NCI-H2196 treated with DMSO at 0.1 percent for 48 hours (cell line): ENCODE results near the gene TRANK1.
"Not testable (repeated sequence)": the region's sequence is repeated elsewhere in the genome, so short reads cannot be mapped to it uniquely, and the experiment has no call there.

ENCODE experiments used
- DNase-seq: peaks from one replicate; lab custom pipeline; 2025; ENCODE audit not compliant: unreplicated experiment; lab: John Stamatoyannopoulos, UW

TRANK1 gene

DNA sequence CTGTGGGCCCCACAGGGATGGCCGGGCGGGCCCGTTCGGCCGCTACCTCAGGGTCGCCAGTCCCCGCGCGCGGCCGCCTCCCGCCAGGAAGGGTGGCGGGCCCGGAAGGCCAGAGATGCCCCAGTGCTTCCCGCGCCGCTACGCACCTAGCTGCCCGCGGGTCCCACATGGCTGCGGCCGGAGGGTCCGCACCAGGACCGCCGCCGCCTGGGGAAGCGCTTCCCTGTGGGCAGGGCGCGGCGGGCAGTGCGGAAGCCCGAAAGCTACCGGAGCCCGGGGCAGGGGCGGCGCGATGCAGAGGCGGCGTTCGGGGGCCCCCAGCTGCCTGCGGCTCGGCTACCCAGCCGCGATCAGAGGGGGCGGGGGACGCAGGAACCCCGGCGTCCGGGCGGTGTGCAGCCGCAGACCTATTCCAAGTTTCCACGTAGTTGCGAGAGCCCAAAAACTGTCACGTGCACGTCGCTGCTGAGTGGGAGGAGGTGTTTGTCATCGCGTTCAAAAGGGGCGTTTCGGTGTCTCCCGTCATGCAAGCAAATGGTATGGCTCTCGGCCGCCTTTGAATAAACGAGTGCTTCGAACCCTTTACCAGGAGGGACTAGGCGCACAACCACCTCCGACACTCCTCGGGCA, at the start of gene TRANK1:
Gene TRANK1 (minus strand): TSS at position 414 of the 630 bp plus-strand sequence. CDS start 245 bp downstream, at position 169.
- peak; percentile 27 for DNase-seq

DNA sequence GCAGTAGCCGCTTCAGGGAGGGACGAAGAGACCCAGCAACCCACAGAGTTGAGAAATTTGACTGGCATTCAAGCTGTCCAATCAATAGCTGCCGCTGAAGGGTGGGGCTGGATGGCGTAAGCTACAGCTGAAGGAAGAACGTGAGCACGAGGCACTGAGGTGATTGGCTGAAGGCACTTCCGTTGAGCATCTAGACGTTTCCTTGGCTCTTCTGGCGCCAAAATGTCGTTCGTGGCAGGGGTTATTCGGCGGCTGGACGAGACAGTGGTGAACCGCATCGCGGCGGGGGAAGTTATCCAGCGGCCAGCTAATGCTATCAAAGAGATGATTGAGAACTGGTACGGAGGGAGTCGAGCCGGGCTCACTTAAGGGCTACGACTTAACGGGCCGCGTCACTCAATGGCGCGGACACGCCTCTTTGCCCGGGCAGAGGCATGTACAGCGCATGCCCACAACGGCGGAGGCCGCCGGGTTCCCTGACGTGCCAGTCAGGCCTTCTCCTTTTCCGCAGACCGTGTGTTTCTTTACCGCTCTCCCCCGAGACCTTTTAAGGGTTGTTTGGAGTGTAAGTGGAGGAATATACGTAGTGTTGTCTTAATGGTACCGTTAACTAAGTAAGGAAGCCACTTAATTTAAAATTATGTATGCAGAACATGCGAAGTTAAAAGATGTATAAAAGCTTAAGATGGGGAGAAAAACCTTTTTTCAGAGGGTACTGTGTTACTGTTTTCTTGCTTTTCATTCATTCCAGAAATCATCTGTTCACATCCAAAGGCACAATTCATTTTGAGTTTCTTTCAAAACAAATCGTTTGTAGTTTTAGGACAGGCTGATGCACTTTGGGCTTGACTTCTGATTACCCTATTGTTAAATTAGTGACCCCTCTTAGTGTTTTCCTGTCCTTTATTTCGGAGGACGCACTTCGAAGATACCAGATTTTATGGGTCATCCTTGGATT, 48.8 kb upstream of the TRANK1 start, which contains the start of gene MLH1:
Gene MLH1 (plus strand): TSS at position 193 of the 958 bp plus-strand sequence. CDS start 30 bp downstream, at position 223.
- DNase-seq, result no peak

DNA sequence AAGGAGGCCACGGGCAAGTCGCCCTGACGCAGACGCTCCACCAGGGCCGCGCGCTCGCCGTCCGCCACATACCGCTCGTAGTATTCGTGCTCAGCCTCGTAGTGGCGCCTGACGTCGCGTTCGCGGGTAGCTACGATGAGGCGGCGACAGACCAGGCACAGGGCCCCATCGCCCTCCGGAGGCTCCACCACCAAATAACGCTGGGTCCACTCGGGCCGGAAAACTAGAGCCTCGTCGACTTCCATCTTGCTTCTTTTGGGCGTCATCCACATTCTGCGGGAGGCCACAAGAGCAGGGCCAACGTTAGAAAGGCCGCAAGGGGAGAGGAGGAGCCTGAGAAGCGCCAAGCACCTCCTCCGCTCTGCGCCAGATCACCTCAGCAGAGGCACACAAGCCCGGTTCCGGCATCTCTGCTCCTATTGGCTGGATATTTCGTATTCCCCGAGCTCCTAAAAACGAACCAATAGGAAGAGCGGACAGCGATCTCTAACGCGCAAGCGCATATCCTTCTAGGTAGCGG, 48.0 kb upstream of the TRANK1 start, which contains the start of gene EPM2AIP1:
Gene EPM2AIP1 (minus strand): TSS at position 326 of the 520 bp plus-strand sequence. CDS start 54 bp downstream, at position 272.
- DNase-seq, result no peak

DNA sequence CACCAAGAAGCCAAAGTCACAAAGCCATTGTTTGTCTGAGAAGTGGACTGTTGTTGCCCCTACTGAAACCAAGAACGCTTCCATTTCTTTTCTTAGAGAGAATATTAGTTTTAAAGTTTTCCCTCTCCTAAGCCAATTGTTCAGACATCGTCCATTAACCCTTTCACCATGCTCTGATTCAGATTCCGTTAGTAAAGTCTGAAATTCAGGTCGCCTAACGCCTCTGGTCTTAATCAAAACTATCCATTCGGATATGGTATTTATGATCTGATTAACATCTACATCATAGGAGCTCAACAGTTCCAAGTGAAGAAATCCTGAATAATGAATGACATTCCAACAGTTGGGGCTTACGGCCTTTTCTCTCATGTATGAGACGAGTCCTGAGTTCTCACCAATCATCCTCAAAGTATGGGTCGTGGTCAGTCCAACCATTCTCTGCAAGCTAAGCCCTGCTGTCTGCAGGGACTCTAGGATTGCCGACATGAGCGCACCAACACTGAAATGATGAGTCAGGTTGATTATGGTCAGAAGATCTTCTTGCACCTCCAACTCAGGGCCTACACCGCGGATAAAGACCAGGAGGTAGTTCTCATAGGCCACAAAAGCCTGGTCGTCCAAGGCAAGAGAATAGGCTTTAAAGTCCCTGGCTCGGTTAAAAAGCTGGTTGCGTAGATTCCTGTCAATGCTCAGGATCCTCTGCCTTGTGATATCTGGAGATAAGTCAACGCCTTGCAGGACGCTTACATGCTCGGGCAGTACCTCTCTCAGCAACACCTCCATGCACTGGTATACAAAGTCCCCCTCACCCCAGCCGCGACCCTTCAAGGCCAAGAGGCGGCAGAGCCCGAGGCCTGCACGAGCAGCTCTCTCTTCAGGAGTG, 47.3 kb upstream of the TRANK1 start:
- no peak for DNase-seq

DNA sequence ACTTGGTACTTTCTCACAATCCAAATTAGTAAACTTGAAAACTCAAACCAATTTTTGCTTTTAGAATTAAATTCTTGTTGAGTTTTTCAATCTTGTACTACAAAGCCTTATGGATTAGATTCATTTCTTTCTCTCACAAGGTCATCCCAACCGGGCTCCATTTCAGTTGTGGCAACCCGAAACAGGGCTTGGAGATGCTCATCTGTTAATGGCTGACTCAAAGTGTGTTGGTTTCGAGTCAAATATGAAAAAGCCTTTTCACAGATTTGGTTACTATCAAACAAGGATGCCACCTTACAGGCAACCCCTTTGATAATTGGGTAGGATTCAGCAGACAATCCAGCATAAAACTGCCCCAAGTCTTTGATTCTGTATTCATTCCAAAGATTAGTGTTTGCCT, 46.3 kb upstream of the TRANK1 start:
- no peak for DNase-seq

DNA sequence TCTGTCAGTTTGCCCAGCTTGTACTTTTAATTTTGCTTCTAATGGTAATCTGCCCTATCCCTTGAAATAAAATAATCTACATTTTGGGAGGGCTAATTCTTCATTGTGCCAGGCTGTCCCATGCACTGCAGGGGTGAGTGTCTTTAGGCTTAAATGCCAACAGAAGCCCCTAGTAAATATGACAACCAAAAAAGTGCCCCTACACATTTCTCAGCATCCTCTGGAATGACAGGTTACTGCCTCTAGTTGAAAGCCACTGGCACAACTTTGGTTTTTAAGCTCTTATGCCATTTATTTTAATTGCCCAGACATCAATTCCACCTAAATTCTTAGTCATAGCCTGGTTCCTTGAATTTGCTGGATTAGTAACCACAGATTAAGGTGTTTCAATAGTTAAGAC, 44.7 kb upstream of the TRANK1 start:
- DNase-seq, result no peak

DNA sequence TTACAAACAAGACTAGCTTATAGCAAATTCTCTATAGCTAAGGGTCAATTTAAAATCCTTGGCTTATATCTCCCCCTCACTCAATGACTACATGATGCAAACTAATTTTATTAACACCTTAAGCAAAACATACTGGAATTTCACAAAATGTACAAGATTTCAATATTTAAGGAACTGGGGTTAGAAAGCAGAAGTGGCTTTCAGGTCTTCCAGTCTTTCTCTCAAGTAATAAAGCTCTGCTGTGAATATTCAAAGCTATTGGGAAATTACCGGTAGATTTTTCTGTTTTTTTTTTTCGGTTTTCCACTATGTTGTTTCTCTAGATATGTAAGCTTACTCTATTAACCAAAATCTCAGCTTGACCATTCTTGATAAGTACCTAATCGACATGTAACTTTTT, 44.2 kb upstream of the TRANK1 start:
- no peak for DNase-seq

DNA sequence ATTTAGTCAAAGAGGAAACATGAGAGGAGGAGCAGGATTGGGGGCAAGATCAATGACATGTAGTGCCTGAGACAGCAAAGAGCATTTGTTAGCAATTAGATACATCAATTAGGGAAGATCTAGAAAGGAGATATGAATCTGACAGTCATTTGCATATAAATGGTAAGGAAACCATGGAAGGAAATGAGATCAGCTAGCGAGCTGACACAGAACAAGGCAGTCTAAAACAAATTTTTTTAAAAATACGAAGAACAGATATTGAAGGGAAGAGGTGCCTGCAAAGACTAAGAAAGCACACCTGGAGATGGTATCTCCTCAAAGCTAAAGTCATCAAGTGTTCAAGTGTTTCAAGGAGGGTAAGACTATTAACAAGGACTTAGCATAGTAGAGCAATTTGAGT, 43.5 kb upstream of the TRANK1 start:
- no peak for DNase-seq

DNA sequence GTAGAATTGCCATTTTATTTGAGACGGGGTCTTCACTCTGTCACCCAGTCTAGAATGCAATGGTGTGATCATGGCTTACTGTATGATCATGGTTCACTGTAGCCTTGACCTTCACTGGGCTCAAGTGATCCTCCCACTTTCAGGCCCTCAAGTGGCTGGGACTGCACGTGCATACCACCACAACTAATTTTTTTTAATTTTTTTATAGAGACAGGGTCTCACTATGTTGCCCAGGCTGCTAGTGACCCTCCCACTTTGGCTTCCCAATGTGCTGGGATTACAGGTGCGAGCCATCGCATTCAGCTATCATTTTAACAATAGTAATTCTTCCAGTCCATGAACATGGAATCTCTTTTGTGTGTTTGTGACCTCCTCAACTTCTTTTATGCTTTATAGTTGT, 36.2 kb upstream of the TRANK1 start:
- no peak for DNase-seq

DNA sequence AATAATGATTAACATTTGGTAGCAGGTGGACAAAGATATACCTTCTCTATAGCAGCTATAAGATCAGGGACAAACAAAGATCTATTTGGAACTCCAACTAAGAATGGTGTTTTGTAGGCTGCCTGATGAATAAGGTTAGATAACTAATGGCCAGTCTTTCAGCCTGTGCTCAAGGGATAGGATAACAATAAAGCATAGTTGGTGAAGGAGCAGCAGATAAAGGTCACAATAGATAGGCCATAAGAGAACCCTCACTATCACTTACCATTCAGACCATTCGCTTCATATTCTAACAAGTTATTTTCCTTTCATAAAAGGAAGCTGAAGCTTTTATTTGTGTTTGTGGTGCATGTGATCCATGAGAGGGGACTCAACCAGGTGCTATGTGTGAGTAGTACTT, 28.3 kb upstream of the TRANK1 start:
- no peak for DNase-seq

DNA sequence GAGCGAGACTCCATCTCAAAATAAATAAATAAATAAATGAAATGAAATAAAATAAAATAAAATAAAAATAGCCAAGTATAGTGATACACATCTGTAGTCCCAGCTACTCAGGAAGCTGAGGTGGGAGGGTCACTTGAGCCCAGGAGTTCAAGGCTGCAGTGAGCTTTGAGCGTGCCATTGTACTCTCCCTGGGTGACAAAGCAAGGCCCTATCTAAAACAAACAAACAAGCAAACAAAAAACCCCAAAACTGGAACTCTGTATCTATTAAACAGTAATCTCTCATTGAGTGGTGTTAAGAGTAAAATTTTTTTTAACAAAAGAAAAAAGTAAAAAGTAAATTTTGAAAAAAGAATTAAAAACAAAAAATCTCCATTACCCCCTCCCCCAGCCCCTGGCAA, 27.3 kb upstream of the TRANK1 start:
- DNase-seq, result no peak

DNA sequence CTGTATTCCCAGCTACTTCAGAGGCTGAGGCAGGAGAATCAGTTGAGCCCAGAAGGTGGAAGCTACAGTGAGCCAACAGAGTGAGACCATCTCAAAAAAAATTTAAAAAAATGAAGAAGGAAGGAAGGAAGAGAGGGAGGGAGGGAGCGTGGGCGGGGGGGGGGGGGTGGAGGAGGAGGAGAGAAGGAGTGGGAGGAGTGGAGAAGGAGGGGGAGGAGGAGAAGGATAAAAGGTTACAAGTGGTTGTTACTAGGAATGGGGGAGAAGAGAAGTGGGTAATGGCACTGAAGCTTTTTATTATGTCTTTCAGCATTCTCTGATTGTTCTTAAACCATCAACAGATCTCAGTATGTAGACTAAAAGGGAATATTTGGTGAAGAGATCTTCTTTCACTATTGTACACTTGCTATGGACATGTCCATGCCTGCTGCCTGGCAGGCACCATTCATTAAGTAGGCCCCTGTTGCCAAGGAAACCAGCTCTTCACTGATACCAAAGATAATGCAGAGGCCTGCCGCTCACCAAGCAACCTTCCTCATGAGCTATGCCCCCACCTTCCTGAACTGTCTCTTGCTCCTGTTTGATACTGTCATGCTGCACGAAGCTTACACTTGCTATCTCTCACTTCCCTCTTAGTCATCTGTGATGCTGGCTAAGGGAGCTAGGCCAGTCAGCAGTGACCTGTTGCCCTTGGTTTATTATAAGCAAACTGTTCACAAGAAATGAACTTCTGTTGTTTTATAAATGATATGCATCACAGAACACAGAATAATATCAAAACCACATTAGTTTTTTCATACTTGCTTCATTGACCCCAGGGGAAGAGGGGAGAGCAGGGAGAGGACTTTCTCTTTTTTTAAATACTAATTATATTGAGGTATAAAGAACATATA, 24.9 kb upstream of the TRANK1 start:
- DNase-seq, result peak; percentile 94

DNA sequence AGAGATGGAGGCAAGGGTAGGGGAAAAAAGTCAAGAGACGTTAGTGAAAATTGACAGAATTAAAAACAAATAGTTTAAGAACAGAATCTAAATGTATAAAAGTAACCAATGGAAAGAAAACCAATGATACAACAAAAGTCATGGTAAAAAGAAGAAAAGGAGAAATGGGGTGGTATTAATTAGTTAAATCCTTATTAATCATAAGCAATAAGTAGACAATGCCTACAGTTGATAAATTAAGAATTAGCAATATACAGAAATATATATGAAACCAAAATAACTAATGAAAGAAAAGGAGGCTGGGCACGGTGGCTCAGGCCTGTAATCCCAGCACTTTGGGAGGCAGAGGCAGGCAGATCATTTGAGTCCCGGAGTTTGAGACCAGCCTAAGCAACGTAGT, 24.2 kb upstream of the TRANK1 start:
- DNase-seq, result no peak

DNA sequence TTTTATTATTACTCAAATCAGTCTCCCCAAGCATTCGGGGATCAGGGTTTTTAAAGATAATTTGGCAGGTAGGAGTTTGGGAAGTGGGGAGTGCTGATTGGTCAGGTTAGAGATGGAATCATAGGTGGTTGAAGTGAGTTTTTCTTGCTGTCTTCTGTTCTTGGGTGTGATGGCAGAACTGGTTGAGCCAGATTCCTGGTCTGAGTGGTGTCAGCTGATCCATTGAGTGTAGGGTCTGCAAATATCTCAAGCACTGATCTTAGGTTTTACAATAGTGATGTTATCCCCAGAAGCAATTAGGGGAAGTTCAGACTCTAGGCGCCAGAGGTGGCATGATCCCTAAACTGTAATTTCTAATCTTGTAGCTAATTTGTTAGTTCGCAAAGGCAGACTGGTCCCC, 20.6 kb upstream of the TRANK1 start:
- DNase-seq, result peak; percentile 1

DNA sequence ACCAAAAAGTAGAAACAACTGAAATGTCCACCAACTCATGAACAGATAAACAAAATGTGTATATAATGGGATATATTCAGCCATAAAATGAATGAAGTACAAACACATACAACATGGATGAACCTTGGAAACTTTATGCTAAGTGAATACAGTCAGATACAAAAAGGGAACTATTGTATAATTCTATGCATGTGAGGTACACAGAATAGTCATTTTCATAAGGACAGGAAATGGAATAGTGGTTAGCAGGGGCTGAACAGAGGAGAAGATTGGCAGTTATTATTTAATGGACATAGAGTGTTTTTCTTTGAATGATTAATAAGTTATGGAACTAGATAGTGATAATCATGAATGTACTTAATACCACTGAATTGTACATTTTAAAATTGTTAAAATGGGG, 20.0 kb upstream of the TRANK1 start:
- no peak for DNase-seq

DNA sequence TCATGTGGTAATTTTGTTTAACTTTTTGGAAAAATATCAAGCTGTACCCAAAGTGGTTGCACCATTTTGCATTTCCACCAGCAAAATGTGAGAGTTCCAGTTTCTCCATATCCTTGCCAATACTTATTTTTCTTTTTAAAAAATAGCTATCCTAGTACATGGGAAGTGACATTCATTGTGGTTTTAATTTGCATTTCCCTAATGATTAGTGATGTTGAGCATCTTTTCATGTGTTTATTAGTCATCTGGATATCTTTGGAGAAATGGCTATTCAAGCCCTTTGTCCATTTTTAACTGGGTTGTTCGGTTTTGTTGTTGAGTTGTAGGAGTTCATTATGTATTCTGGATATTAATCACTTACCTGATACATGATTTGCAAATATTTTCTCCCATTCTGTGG, 19.5 kb upstream of the TRANK1 start:
- DNase-seq, result no peak

DNA sequence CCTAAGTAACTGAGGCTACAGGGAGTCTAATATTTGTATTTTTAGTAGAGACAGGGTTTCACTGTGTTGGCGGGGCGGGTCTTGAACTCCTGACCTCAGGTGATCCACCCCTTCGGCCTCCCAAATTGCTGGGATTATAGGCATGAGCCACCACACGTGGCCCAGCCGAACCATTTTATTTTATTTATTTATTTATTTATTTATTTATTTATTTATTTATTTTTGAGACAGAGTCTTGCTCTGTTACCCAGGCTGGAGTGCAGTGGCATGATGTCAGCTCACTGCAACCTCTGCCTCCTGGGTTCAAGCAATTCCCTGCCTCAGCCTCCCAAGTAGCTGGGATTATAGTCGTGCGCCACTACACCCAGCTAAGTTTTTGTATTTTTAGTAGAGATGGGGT, 18.2 kb upstream of the TRANK1 start:
- not testable (repeated sequence) for DNase-seq

DNA sequence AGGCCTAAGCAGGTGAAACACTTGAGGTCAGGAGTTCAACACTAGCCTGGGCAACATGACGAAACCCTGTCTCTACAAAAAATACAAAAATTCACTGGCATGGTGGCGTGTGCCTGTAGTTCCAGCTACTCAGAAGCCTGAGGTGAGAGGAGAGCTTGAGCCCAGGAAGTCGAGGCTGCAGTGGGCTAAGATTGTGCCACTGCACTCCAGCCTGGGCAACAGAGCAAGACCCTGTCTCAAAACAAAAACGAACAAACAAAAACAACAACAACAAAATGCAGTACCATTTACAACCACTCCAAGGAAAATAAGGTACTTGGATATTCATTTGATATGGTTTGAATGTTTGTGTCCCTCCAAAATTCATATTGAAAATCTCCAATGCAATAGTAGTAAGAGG, 15.6 kb upstream of the TRANK1 start:
- DNase-seq, result no peak

DNA sequence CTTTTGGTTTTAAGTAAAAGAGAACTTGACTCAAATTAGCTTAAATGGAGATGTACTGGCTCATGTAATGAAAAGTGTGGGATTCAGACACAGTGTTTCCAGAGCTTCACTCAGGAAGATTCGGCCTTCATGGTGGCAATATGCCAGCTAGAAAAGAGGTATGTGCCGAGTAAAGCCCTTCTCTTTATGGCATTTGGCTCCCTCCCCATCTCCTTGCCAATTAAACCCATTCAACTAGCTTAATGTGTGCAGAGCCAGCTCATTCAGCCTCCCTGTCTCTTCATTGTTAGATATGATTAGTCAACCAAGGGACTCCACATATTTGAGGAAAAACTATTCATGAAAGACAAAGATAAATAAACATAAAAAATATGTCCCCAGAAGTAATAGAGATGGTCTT, 15.0 kb upstream of the TRANK1 start:
- DNase-seq, result peak; percentile 54
